HEK293 (cell line): ENCODE data around the gene PODXL2.

Experiments
- CTCF ChIA-PET: fragments of 350-600 bp; formaldehyde crosslinking; extraction: SDS; loops from one replicate; lab custom pipeline; 2021; ENCODE audit warnings: antibody characterized with exemption; lab: Yijun Ruan, JAX
- POLR2A ChIA-PET: fragments of 300-600 bp; formaldehyde crosslinking; extraction: SDS; loops from one replicate; lab custom pipeline; 2020; ENCODE audit warnings: antibody characterized with exemption, inconsistent platforms; lab: Yijun Ruan, JAX
- H3K27ac ChIP-seq: fragments of 200-500 bp; sonication (Bioruptor generic); 2 replicates; pipeline ENCODE4 v1.5.1; 2014; ENCODE audit warnings: low read depth, low read length, control low read depth, inconsistent platforms; ENCODE audit errors: extremely low read depth
- H3K36me3 ChIP-seq, 2 experiments: fragments of 200-500 bp in 1 of 2; sonication (Bioruptor generic) in 1 of 2; 1 replicate in 1 of 2; 2 replicates in 1 of 2; pipeline ENCODE4 v1.5.1; 2014 to 2017; ENCODE audit warnings: inconsistent platforms in 2 of 2, low read length in 2 of 2; ENCODE audit not compliant: control insufficient read depth in 2 of 2, insufficient read depth in 1 of 2
- H3K4me1 ChIP-seq: fragments of 200-500 bp; sonication (Bioruptor generic); 2 replicates; pipeline ENCODE4 v1.5.1; 2014; ENCODE audit warnings: mild to moderate bottlenecking, low read length, inconsistent platforms; ENCODE audit not compliant: control insufficient read depth, insufficient read depth
- H3K4me3 ChIP-seq: 2 replicates; pipeline ENCODE4 v1.5.1; 2011; ENCODE audit warnings: low read depth, mild to moderate bottlenecking, control low read depth, low read length, moderate library complexity
- H3K9me3 ChIP-seq: fragments of 200-500 bp; sonication (Bioruptor generic); 2 replicates; pipeline ENCODE4 v1.5.1; 2014; ENCODE audit warnings: low read depth, low read length, inconsistent platforms; ENCODE audit not compliant: control insufficient read depth, insufficient read depth
- GLIS1 ChIP-seq: fragments of 450-650 bp; formaldehyde crosslinking; IDR thresholded peaks from 2 replicates; pipeline ENCODE4 v1.5.1; 2016; ENCODE audit warnings: missing biosample characterization, missing genetic modification characterization
- GLIS2 ChIP-seq: fragments of 450-650 bp; formaldehyde crosslinking; IDR thresholded peaks from 2 replicates; pipeline ENCODE4 v1.5.1; 2016; ENCODE audit warnings: missing biosample characterization, missing genetic modification characterization
- HOXD13 ChIP-seq: sonication (generic); formaldehyde crosslinking; IDR thresholded peaks from 2 replicates; pipeline ENCODE4 v1.8.0; 2022; ENCODE audit warnings: missing genetic modification reagents, borderline replicate concordance
- KLF1 ChIP-seq: fragments of 450-650 bp; formaldehyde crosslinking; IDR thresholded peaks from 2 replicates; pipeline ENCODE4 v1.5.1; 2016; ENCODE audit warnings: missing biosample characterization, missing genetic modification characterization
- RBAK ChIP-seq: fragments of 450-650 bp; formaldehyde crosslinking; IDR thresholded peaks from 2 replicates; pipeline ENCODE4 v1.5.1; 2016; ENCODE audit warnings: missing biosample characterization, missing genetic modification characterization
- REPIN1 ChIP-seq: fragments of 450-650 bp; formaldehyde crosslinking; IDR thresholded peaks from 2 replicates; pipeline ENCODE4 v1.5.1; 2017; ENCODE audit warnings: missing biosample characterization, missing genetic modification characterization, low read depth
- SETDB1 ChIP-seq: IDR thresholded peaks from one replicate; pipeline ENCODE4 v1.6.1; 2017; ENCODE audit warnings: mild to moderate bottlenecking, low read length, moderate library complexity, mixed read lengths; ENCODE audit not compliant: insufficient read length
- TCF7L2 ChIP-seq: IDR thresholded peaks from 2 replicates; pipeline ENCODE4 v1.6.1; 2011; ENCODE audit warnings: low read depth, mild to moderate bottlenecking, inconsistent platforms, low read length, moderate library complexity, borderline replicate concordance
- ZBTB1 ChIP-seq: fragments of 450-650 bp; formaldehyde crosslinking; IDR thresholded peaks from 2 replicates; pipeline ENCODE4 v1.5.1; 2016; ENCODE audit warnings: missing biosample characterization, missing genetic modification characterization
- ZBTB20 ChIP-seq: fragments of 450-650 bp; formaldehyde crosslinking; IDR thresholded peaks from 2 replicates; pipeline ENCODE4 v1.5.1; 2016; ENCODE audit warnings: missing biosample characterization, missing genetic modification characterization
- ZBTB21 ChIP-seq: fragments of 450-650 bp; formaldehyde crosslinking; IDR thresholded peaks from 2 replicates; pipeline ENCODE4 v1.5.1; 2017; ENCODE audit warnings: missing biosample characterization, missing genetic modification characterization
- ZBTB48 ChIP-seq: fragments of 450-650 bp; formaldehyde crosslinking; IDR thresholded peaks from 2 replicates; pipeline ENCODE4 v1.5.1; 2016; ENCODE audit warnings: missing biosample characterization, missing genetic modification characterization
- ZFHX2 ChIP-seq: fragments of 450-650 bp; formaldehyde crosslinking; conservative IDR thresholded peaks from 2 replicates; pipeline ENCODE4 v1.5.1; 2016; ENCODE audit warnings: missing biosample characterization, missing genetic modification characterization
- ZNF157 ChIP-seq: fragments of 450-650 bp; formaldehyde crosslinking; IDR thresholded peaks from 2 replicates; pipeline ENCODE4 v1.5.1; 2016; ENCODE audit warnings: missing biosample characterization, missing genetic modification characterization
- ZNF19 ChIP-seq: fragments of 450-650 bp; formaldehyde crosslinking; IDR thresholded peaks from 2 replicates; pipeline ENCODE4; 2016; ENCODE audit warnings: missing biosample characterization, missing genetic modification characterization, low read depth
- ZNF248 ChIP-seq: fragments of 450-650 bp; formaldehyde crosslinking; IDR thresholded peaks from 2 replicates; pipeline ENCODE4 v1.5.1; 2017; ENCODE audit warnings: missing biosample characterization, missing genetic modification characterization
- ZNF433 ChIP-seq: fragments of 450-650 bp; formaldehyde crosslinking; IDR thresholded peaks from 2 replicates; pipeline ENCODE4 v1.5.1; 2016; ENCODE audit warnings: missing biosample characterization, missing genetic modification characterization, low read depth
- ZNF514 ChIP-seq: fragments of 450-650 bp; formaldehyde crosslinking; IDR thresholded peaks from 2 replicates; pipeline ENCODE4 v1.5.1; 2016; ENCODE audit warnings: missing biosample characterization, missing genetic modification characterization
- ZNF548 ChIP-seq: fragments of 450-650 bp; formaldehyde crosslinking; IDR thresholded peaks from 2 replicates; pipeline ENCODE4 v1.5.1; 2016; ENCODE audit warnings: missing biosample characterization, missing genetic modification characterization
- ZNF549 ChIP-seq: fragments of 450-650 bp; IDR thresholded peaks from 2 replicates; pipeline ENCODE4 v1.5.1; 2018; ENCODE audit warnings: missing biosample characterization, missing genetic modification characterization, mild to moderate bottlenecking, inconsistent platforms, moderate library complexity
- ZNF600 ChIP-seq: fragments of 450-650 bp; formaldehyde crosslinking; IDR thresholded peaks from 2 replicates; pipeline ENCODE4 v1.5.1; 2016; ENCODE audit warnings: missing biosample characterization, missing genetic modification characterization
- ZNF610 ChIP-seq: fragments of 450-650 bp; formaldehyde crosslinking; IDR thresholded peaks from 2 replicates; pipeline ENCODE4 v1.5.1; 2016; ENCODE audit warnings: missing biosample characterization, missing genetic modification characterization, borderline replicate concordance
- ZNF621 ChIP-seq: fragments of 450-650 bp; formaldehyde crosslinking; IDR thresholded peaks from 2 replicates; pipeline ENCODE4 v1.5.1; 2017; ENCODE audit warnings: missing biosample characterization, missing genetic modification characterization
- ZNF654 ChIP-seq: fragments of 450-650 bp; formaldehyde crosslinking; IDR thresholded peaks from 2 replicates; pipeline ENCODE4 v1.5.1; 2016; ENCODE audit warnings: low read depth, missing biosample characterization, missing genetic modification characterization
- ZNF76 ChIP-seq: fragments of 450-650 bp; formaldehyde crosslinking; IDR thresholded peaks from 2 replicates; pipeline ENCODE4; 2016; ENCODE audit warnings: low read depth, missing biosample characterization, missing genetic modification characterization, borderline replicate concordance
- TF ChIP-seq, protein P1 (sequence below): fragments of 450-650 bp; formaldehyde crosslinking; IDR thresholded peaks from 2 replicates; pipeline ENCODE4 v1.5.1; 2016; ENCODE audit warnings: missing biosample characterization, missing genetic modification characterization
- TF ChIP-seq, protein P2 (sequence below): fragments of 450-650 bp; formaldehyde crosslinking; IDR thresholded peaks from 2 replicates; pipeline ENCODE4 v1.5.1; 2016; ENCODE audit warnings: missing biosample characterization, missing genetic modification characterization
- TF ChIP-seq, protein P3 (sequence below): fragments of 450-650 bp; formaldehyde crosslinking; IDR thresholded peaks from 2 replicates; pipeline ENCODE4 v1.5.1; 2016; ENCODE audit warnings: missing biosample characterization, missing genetic modification characterization

PODXL2 gene

DNA sequence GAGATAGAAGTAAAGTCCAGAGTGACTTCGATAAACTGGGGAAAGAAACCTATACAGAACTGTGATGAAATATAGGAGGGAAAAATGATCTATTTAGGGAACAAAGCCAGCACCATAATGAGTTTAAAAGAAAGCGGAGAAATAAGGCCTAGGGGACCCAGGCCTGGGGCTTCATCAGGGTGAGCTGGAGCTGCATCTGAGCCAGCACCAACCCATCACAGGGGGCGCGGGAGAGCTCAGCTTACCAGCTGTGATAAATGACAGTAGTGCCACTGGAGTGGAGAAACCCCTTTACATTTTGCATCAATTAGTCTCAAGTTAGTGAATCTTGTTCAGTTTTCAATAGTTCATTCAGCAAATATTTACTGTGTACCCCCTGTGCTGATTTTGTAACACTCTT, 21.3 kb downstream of the PODXL2 start:
- CTCF ChIA-PET = interaction anchor here (0.8 to 1.2 kb wide), 2 partner anchors 182 to 320 kb away, joined by 4 read pairs; no protein-coding TSS in a partner anchor
- H3K9me3 ChIP-seq = no peaks in the 10 kb centered on the region
- TF ChIP-seq, protein P1, sequence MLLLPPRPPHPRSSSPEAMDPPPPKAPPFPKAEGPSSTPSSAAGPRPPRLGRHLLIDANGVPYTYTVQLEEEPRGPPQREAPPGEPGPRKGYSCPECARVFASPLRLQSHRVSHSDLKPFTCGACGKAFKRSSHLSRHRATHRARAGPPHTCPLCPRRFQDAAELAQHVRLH (tag by site-specific recombination) = no peak
- TF ChIP-seq SETDB1 (no peak), ZNF621 (tag by site-specific recombination) (no peak), ZNF654 (tag by site-specific recombination) (no peak), ZFHX2 (tag by site-specific recombination) (no peak), ZNF76 (tag by site-specific recombination) (no peak)
- TF ChIP-seq, all 188 proteins: peak for 0
- Histone ChIP-seq H3K4me1 (no peaks in the 10 kb centered on the region), H3K27ac (no peak overlapping the region), H3K4me3 (no peak overlapping the region), H3K36me3 (peaks cover 0 to 18% of the 10 kb centered on the region in 2 experiments; a peak in 1 of 3 replicates)
- POLR2A ChIA-PET = no interaction called here

DNA sequence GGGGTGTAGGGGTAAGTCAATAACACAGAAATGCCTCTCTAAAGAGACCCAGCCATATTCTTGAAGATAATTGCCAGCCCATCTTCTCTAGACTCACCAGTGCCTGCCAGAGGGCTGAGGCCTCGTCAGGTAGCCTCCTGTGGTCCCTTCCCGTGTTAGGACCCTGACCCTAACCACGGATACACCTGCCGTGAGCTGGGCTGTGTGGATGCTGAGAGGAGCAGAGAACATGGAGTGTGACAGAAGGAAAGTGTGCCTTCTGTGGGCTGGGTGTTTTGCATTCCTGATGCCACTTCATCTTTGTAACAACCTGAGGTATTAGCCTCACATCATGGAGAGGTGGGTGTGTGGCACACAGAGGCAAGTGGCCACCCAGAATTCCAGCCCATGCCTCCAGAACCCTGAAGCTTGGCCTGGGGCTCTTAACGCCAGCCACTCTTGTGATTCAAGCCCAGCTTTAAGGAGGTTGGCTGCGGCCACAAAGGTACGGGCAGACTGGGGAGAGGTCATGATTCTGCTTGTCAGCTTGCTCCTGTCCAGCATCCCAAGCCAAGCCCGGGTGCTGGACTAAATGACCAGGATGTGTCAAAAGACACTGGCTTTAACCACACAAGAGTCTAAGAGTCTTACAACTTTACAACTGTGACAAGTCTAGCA, 22.7 kb downstream of the PODXL2 start:
- no peaks in the 10 kb centered on the region for H3K9me3 ChIP-seq
- H3K4me1 ChIP-seq = no peaks in the 10 kb centered on the region
- peaks cover 0 to 6% of the 10 kb centered on the region in 2 experiments; a peak in 1 of 3 replicates for H3K36me3 ChIP-seq
- POLR2A ChIA-PET = no interaction called here
- TF ChIP-seq GLIS2 (tag by site-specific recombination) (no peak), ZNF600 (tag by site-specific recombination) (no peak), ZNF548 (tag by site-specific recombination) (no peak), ZNF514 (tag by site-specific recombination) (no peak), ZBTB1 (no peak), ZNF610 (tag by site-specific recombination) (no peak), ZNF19 (no peak), REPIN1 (tag by site-specific recombination) (no peak), ZNF654 (tag by site-specific recombination) (no peak), ZBTB21 (no peak), KLF1 (tag by site-specific recombination) (no peak), ZNF248 (tag by site-specific recombination) (no peak), TCF7L2 (no peak), RBAK (no peak), GLIS1 (tag by site-specific recombination) (no peak), ZNF433 (tag by site-specific recombination) (no peak), ZNF157 (tag by site-specific recombination) (no peak)
- TF ChIP-seq, all 188 proteins: peak for 0
- CTCF ChIA-PET = interaction anchor here (0.6 to 2.7 kb wide), 12 partner anchors 8 to 886 kb away, joined by 3 to 14 read pairs (median 4); no protein-coding TSS in a partner anchor
- H3K27ac ChIP-seq = no peak overlapping the region
- H3K4me3 ChIP-seq = no peak overlapping the region

DNA sequence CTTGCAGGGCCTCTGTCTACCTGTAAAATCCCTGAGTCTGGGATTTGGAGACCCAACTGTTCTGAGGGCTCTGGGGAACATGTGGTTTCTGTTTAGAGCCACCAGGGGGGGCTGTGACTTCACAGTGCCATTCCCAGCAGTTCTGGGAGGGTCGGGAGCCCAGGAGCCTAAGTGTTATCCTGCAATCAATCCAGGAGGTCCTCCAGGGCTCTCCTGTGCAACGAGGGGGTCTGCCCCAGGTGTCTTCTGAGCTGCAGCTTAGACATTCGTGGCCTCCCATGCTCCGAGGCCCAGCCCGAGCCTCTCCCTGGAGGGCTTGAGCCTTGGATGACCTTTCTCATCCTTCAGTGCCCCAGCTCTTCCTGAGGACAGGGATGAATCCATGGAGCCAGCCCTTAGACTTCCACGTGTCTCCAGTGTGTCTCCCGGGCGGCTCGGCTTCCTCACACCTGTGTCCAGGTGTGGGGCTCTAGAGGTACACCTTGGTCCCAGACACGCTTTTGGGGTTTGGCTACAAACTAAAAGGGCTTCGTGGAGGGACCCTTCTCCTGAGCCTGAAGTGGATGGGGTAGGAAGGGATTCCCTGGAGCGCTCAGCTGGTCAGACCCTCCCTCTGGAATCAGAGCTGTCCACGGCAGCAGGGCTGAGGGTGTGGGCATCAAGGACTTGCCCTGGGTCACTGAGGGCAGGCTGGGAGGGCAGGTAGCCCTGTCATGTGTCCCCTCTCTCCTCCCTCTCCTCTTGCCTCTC, 23.4 kb downstream of the PODXL2 start:
- ChIA-PET CTCF (interaction anchor here (0.6 to 2.7 kb wide), 16 partner anchors 9 to 1101 kb away, joined by 3 to 14 read pairs (median 4); no protein-coding TSS in a partner anchor), POLR2A (no interaction called here)
- no peaks in the 10 kb centered on the region for H3K9me3 ChIP-seq
- H3K4me1 ChIP-seq = no peaks in the 10 kb centered on the region
- no peak overlapping the region for H3K27ac ChIP-seq
- peaks cover 0 to 5% of the 10 kb centered on the region in 2 experiments; a peak in 1 of 3 replicates for H3K36me3 ChIP-seq
- H3K4me3 ChIP-seq = no peak overlapping the region
- TF ChIP-seq ZBTB20 (tag by site-specific recombination) (no peak), HOXD13 (no peak), GLIS1 (tag by site-specific recombination) (peak; percentile 93), ZNF549 (tag by site-specific recombination) (no peak), ZBTB48 (tag by site-specific recombination) (no peak)
- TF ChIP-seq, protein P2, sequence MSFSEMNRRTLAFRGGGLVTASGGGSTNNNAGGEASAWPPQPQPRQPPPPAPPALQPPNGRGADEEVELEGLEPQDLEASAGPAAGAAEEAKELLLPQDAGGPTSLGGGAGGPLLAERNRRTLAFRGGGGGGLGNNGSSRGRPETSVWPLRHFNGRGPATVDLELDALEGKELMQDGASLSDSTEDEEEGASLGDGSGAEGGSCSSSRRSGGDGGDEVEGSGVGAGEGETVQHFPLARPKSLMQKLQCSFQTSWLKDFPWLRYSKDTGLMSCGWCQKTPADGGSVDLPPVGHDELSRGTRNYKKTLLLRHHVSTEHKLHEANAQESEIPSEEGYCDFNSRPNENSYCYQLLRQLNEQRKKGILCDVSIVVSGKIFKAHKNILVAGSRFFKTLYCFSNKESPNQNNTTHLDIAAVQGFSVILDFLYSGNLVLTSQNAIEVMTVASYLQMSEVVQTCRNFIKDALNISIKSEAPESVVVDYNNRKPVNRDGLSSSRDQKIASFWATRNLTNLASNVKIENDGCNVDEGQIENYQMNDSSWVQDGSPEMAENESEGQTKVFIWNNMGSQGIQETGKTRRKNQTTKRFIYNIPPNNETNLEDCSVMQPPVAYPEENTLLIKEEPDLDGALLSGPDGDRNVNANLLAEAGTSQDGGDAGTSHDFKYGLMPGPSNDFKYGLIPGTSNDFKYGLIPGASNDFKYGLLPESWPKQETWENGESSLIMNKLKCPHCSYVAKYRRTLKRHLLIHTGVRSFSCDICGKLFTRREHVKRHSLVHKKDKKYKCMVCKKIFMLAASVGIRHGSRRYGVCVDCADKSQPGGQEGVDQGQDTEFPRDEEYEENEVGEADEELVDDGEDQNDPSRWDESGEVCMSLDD (tag by site-specific recombination) = no peak
- TF ChIP-seq, protein P3, sequence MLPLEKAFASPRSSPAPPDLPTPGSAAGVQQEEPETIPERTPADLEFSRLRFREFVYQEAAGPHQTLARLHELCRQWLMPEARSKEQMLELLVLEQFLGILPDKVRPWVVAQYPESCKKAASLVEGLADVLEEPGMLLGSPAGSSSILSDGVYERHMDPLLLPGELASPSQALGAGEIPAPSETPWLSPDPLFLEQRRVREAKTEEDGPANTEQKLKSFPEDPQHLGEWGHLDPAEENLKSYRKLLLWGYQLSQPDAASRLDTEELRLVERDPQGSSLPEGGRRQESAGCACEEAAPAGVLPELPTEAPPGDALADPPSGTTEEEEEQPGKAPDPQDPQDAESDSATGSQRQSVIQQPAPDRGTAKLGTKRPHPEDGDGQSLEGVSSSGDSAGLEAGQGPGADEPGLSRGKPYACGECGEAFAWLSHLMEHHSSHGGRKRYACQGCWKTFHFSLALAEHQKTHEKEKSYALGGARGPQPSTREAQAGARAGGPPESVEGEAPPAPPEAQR (tag by site-specific recombination) = no peak
